Fibroblast of skin of back (primary cell): ENCODE measurements around the gene RTL1. TPM values are rescaled to one million over a fixed set of nuclear protein-coding genes. Genes with fewer than 3 reads are reported as not detected.

ENCODE experiments used
- DNase-seq: peaks from one replicate; pipeline ENCODE4 v3.0.0-alpha.2; 2013
- polyA plus RNA-seq, 2 experiments: library from polyadenylated mRNA; unstranded; fragments of 120-200 nt; gene quantifications; one replicate each; pipeline ENCODE4 v1.2.1, GENCODE V29; 2013; ENCODE audit not compliant: insufficient read length in 2 of 2

The RTL1 gene
- polyA plus RNA-seq (2013, experiment 1 of 2; ENCODE audit: insufficient read length), result 0.18 TPM
- polyA plus RNA-seq (2013, experiment 2 of 2; ENCODE audit: insufficient read length), result 0.19 TPM

DNA sequence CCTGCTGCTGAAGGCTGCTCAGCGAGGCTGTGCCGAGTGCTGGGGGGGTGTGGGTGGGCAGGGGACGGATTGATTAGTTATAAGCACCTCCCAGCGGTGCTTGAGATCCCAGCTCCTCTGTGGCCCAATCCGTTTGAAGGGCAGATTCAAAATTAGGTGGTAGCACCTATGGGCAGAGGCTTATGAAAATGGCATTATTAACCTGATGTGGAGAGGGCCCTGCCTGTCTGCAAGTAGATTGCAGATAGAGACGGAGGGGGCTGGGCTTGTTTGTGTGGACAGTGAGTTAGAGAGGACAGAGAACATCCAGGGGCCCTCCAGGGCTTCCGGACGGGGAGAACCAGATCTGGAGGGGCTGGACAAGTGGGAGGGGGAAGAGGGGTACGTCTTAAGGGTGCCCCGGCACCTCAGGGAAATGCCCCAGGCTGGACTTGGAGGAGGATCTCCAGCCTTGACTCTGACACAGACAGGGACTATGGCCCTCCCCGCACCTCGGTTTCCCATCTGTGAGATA lies at the start of gene RTL1:
RTL1 (minus strand) TSS at position 51 of the 514 bp plus-strand sequence. CDS start 18,934 bp downstream, outside the sequence.
- DNase-seq, result no peak

DNA sequence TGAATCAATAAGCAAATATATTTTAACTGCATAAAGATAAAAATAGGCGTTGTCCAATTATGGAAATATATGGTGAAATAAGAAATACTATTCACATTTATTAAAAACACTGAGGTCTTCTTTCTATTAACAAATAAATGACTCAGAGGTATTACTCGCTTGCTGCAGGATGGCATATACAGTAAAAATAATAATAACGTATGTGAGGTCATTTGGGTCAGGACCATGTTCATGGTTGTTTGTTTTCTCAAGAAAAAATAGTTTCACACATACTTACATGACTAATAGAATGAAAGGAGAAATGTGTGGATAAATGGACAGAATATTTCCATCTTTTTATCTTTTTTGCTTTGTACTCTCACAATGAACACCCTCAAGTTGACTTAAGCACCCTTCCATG lies 46.5 kb upstream of the RTL1 start:
- DNase-seq, result peak; percentile 51

GRCh38 chr14:100944052-100944451 lies 40.5 kb upstream of the RTL1 start:
- DNase-seq, result peak; percentile 2

DNA sequence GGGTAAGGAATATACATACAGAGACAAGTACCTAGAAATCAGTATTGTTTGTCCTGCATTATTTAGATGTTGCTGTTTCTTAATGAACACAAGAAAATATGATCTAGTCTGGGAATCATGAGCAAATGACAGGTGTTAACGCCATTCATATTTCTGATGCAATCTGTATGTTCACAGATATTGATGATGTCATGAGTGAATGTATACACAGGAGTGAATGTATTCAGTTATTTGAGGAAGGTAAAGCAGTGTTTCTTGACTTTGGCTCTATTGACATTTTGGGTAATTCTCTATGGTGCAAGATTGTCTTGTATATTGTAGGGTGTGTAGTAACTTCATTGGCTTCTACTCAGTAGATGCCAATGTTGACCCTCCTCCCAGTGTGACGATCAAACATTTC lies 26.7 kb upstream of the RTL1 start:
- no peak for DNase-seq

- DNase-seq, result no peak
Measured at GRCh38 chr14:100915560-100915959, 12.0 kb upstream of the RTL1 start.

DNA sequence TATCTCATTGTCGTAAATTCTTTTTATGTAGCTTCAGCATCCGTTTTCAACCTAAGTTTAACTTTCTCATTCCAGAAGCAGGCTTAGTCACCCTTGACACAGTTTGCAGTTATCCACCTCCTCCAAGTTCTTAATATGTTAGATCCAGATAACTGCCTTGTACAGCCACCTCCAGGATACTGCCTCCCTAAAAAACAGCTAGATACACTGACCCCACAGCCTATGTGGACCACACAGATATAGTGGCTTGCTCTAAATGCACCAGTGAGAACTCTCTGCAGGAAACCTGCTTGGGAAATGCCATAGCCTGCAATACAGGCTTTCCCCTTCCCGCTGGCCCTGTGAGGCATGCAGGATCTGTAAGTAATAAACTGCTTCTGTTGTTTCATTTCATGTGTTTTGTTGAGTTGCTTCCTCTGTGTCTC lies 11.1 kb upstream of the RTL1 start:
- no peak for DNase-seq

DNA sequence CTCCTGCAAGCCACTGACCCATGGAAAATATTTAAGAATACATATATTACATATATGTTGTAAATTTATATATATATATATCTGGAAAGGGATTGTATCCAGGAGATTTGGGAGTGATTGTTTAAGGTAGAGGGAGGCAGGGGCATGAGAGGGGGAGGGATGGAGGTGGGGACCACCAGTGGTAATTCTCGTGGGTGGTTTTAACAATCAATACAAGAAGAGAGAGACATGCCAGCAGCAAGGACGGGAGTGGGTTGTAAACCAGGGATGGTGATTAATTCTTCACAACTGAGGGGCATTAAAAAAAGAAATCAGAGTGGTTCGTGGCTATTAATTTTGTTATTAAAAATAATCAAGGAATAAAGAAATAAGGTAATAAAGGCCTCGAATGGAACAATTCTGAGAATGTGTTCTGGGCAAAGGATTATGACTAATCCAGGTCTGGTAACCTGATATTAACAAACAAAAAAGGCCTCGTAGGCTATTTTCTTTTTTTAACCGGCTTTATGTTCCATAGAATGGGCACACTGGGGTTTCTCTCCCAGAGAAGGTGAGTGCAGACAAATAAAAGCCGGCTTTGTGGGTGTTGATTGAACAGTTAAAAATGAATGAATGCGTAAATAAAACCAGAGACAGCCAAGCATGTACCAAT lies 8.3 kb upstream of the RTL1 start:
- DNase-seq, result no peak

DNA sequence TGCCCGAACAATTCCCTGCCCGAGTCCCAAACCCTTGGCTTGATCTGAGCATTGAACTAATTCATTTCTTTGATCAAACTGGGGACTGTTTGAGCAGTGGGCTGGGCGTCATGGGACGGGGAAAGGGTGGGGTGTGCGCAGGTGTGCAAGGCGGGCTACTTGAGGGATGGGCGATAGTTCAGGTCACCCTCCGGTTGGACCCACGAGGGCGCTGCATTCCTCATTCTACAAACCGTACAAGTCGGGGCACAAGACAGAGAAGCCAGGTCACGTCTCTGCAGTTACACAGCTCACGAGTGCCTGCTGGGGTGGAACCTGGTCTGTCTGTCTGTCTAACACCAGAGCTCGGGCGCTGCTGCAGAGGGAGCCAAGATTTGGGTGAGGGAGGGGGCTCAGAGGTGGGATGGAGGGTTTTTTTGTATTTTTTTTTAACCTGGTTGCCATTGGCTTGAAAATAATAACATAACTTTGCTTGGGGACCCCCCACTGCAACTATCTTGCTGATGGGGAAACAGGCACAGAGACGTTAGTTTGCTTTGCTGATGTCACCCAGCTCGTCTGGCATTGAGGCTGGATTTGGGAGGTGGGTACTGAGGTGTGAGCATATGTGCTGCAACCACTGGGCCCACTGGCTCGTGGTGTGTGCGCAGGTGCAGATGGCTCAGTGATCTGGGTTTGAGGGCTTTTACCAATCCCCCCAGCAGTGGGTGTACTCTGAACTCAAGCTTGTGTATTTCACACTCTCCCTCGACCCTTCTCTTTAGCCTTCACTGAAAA lies 7.6 kb upstream of the RTL1 start:
- DNase-seq, result no peak

- DNase-seq, result no peak
Measured at GRCh38 chr14:100909439-100909838, 5.9 kb upstream of the RTL1 start.

- DNase-seq, result no peak
Measured at GRCh38 chr14:100907240-100907639, 3.7 kb upstream of the RTL1 start.

DNA sequence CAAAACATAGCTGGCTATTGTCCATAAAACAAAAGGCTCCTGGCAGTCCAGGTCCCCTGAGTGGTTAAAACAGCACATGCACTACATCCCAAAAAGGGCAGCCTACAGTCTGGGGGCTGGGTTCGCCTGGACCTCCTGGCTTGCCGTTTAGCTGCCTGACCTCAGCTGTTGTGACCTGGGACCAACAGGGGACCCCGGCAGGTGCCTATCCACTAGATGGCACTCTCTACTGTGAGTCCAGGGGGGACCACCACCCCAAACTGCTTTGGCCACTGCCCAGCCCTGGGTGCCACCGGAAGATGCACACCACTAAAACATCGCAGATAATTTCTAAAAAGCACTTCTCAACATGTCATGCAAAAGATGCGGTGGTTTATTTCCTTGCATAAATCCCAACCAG lies 2.9 kb upstream of the RTL1 start:
- DNase-seq, result no peak

- no peak for DNase-seq
Measured at GRCh38 chr14:100905166-100905565, 1.6 kb upstream of the RTL1 start.

- no peak for DNase-seq
Measured at GRCh38 chr14:100904307-100905087, 975 bp upstream of the RTL1 start.

DNA sequence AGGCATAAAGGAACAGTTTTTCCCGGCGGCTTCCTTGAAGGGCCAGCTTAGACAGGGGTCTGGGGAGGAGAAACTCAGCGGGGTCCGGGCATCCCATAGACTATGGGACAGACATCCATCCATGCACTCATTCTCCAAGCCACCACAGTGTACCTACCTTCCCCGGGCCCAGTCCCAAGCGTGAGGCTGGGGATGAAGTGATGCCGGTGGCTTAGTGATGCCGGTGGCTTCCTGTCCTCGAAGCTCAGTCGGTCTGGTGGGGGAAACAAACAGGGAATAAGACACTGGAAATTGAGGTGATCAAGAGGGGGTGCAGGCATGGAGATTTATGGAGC lies 421 bp downstream of the RTL1 start:
- DNase-seq, result no peak

DNA sequence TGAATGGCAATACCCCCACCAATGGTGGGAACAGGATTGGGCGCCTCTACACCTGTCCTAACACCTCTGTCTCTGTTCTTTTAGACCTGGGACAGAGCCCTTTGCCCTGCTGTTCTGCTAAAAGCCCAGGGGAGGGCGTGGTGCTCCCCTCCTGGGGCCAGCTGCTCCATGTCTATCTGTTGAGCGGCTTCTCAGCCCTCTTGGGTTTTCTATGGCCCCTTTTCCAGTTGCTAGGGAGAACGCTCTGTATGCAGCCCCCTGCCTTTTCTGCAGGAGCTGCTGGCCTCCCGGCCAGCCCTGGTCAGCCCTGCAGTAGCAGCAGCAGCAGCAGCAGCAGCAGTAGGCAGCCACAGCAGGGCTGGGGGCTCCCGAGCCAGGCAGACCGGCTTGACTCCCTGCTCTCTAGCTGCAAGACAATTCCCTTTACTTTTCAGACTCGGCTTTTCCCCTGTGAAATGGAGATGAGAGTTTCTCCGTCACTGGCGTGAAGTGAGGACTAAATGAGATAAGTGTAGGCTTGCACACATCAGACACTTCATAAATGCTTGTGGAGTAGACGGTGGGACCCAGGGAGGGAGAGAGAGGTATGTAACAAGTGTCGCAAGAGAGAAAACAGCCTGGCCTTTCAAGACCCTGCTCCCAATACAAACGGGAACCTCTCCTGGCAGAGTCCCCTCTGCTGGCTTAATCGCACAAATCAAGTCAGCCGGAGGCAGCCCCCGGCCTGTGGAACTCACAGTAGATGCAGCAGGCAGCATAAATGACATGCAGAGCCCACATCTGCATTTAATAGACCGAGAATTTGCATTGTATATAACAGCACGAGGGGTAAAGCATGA lies 1.0 kb downstream of the RTL1 start:
- no peak for DNase-seq

GRCh38 chr14:100901391-100902183 lies 1.9 kb downstream of the RTL1 start:
- DNase-seq, result no peak

DNA sequence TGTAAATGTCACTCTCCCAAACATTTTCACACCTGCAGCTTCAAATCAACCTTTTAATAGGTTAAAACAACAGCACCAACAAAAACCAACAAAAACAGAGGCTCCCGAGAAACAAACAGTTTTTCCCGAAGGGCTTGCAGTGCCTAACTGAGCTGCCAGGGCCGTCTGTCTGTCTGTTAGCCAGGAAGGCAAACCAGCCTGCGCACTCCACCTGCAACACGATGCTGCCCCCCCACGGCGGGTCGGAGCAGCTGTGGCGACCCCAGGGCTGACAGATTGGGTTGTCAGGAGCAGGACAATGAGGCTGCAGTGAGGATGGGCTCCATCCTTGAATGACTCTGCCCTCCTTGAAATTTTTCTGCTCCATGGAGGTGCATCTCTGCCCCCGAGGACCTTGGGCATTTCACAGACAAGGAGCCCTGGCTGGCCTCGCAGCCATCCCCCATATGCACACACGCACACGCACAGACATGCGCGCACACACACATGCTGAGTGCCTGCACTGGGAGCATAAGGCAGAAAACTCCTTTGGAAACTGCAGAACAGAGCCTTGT lies 2.6 kb downstream of the RTL1 start:
- no peak for DNase-seq

GRCh38 chr14:100899884-100900771 lies 3.4 kb downstream of the RTL1 start:
- no peak for DNase-seq

GRCh38 chr14:100898935-100899883 lies 4.3 kb downstream of the RTL1 start:
- DNase-seq, result no peak
